NCI-H1105 treated with DMSO at 0.1 percent for 48 hours (cell line): ENCODE measurements around the gene MKRN3.

ENCODE experiments used
- DNase-seq: peaks from one replicate; lab custom pipeline; 2025; lab: John Stamatoyannopoulos, UW

The MKRN3 gene

GRCh38 chr15:23565395-23566070 is at the start of gene MKRN3:
Gene MKRN3 (plus strand): TSS chr15:23565674. CDS start chr15:23565783, 109 bp downstream.
- no peak for DNase-seq

GRCh38 chr15:23516866-23517265 is 48.6 kb upstream of the MKRN3 start:
- no peak for DNase-seq

GRCh38 chr15:23518104-23518503 is 47.4 kb upstream of the MKRN3 start:
- DNase-seq, result no peak

- no peak for DNase-seq
Observed at GRCh38 chr15:23524816-23525215, 40.7 kb upstream of the MKRN3 start.

- DNase-seq, result no peak
Observed at GRCh38 chr15:23529891-23530290, 35.6 kb upstream of the MKRN3 start.

- DNase-seq, result no peak
Observed at GRCh38 chr15:23532024-23532423, 33.5 kb upstream of the MKRN3 start.

GRCh38 chr15:23536659-23537058 is 28.8 kb upstream of the MKRN3 start:
- no peak for DNase-seq

- peak; percentile 78 for DNase-seq
Observed at GRCh38 chr15:23538648-23539047, 26.8 kb upstream of the MKRN3 start.

GRCh38 chr15:23539892-23540291 is 25.6 kb upstream of the MKRN3 start:
- no peak for DNase-seq

- no peak for DNase-seq
Observed at GRCh38 chr15:23546158-23546557, 19.3 kb upstream of the MKRN3 start.

- no peak for DNase-seq
Observed at GRCh38 chr15:23548071-23548470, 17.4 kb upstream of the MKRN3 start.

GRCh38 chr15:23561914-23562313 is 3.6 kb upstream of the MKRN3 start:
- DNase-seq, result no peak

GRCh38 chr15:23564821-23565394 is 566 bp upstream of the MKRN3 start:
- DNase-seq, result no peak

- DNase-seq, result peak; percentile 92
Observed at GRCh38 chr15:23566071-23566554, 639 bp downstream of the MKRN3 start.

GRCh38 chr15:23566651-23567050 is 1.2 kb downstream of the MKRN3 start:
- no peak for DNase-seq

GRCh38 chr15:23567921-23568320 is 2.4 kb downstream of the MKRN3 start:
- DNase-seq, result peak; percentile 66

GRCh38 chr15:23569151-23569925 is 3.9 kb downstream of the MKRN3 start:
- DNase-seq, result peak; percentile 40

GRCh38 chr15:23570486-23570885 is 5.0 kb downstream of the MKRN3 start:
- peak; percentile 28 for DNase-seq

GRCh38 chr15:23572844-23573243 is 7.4 kb downstream of the MKRN3 start:
- DNase-seq, result no peak

GRCh38 chr15:23574742-23575141 is 9.3 kb downstream of the MKRN3 start:
- DNase-seq, result no peak

GRCh38 chr15:23576061-23576460 is 10.6 kb downstream of the MKRN3 start:
- no peak for DNase-seq

GRCh38 chr15:23578521-23579150 is 13.2 kb downstream of the MKRN3 start:
- no peak for DNase-seq

- no peak for DNase-seq
Observed at GRCh38 chr15:23588268-23588667, 22.8 kb downstream of the MKRN3 start.
